ENCODE data around the gene BCL2. TPM values are rescaled to one million over a fixed set of nuclear protein-coding genes. Genes with fewer than 3 reads are reported as not detected.

Gene BCL2
- total RNA-seq, 1 donor from 2014 or later = 16.5 TPM

- H3K36me3 Mint-ChIP-seq = no peaks in the 10 kb centered on the region
- no peak for DNase-seq (ENCODE audit: extremely low spot score, unreplicated experiment)
- no peaks in the 10 kb centered on the region for H3K9me3 Mint-ChIP-seq
- H3K27me3 Mint-ChIP-seq = no peaks in the 10 kb centered on the region
- peaks cover 6% of the 10 kb centered on the region for H3K4me1 Mint-ChIP-seq (ENCODE audit: unreplicated experiment)
- no peak for TF ChIP-seq CTCF (conservative IDR thresholded peaks at IDR 0.05)
- no peak overlapping the region for H3K27ac Mint-ChIP-seq
- H3K4me3 Mint-ChIP-seq = no peak overlapping the region
These were observed 119.8 kb downstream of the BCL2 start for GRCh38 chr18:63199743-63200241.

GRCh38 chr18:63198868-63199742, 120.5 kb downstream of the BCL2 start:
- Mint-ChIP-seq H3K4me1 (ENCODE audit: unreplicated experiment) (peaks cover 6% of the 10 kb centered on the region), H3K27ac (no peak overlapping the region), H3K36me3 (no peaks in the 10 kb centered on the region), H3K9me3 (no peaks in the 10 kb centered on the region), H3K27me3 (no peaks in the 10 kb centered on the region), H3K4me3 (no peak overlapping the region)
- no peak for DNase-seq (ENCODE audit: extremely low spot score, unreplicated experiment)
- no peak for TF ChIP-seq CTCF (conservative IDR thresholded peaks at IDR 0.05)

DNA sequence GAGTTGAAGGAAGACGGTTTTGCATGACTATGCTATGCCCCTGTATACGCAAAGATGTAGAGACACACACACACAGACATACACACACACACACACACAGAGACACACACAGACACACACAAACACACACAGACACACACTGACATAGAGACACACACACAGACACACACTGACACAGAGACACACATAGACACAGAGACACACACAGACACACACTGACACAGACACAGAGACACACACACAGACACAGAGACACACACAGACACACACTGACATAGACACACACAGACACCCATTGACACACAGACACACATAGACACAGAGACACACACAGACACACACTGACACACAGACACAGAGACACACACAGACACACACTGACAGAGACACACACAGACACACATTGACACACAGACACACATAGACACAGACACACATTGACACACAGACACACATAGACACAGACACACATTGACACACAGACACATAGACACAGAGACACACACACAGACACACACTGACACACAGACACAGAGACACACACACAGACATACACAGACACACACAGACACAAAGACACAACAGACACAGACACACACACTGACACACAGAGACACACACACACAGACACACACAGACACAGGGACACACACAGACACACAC, 121.3 kb downstream of the BCL2 start:
- no peak for TF ChIP-seq CTCF (conservative IDR thresholded peaks at IDR 0.05)
- Mint-ChIP-seq H3K27ac (no peak overlapping the region), H3K36me3 (no peaks in the 10 kb centered on the region), H3K4me3 (no peak overlapping the region), H3K4me1 (ENCODE audit: unreplicated experiment) (peaks cover 6% of the 10 kb centered on the region), H3K9me3 (no peaks in the 10 kb centered on the region), H3K27me3 (no peaks in the 10 kb centered on the region)
- no peak for DNase-seq (ENCODE audit: extremely low spot score, unreplicated experiment)

- Mint-ChIP-seq H3K36me3 (no peaks in the 10 kb centered on the region), H3K27ac (no peak overlapping the region), H3K4me1 (ENCODE audit: unreplicated experiment) (peaks cover 2% of the 10 kb centered on the region), H3K9me3 (no peaks in the 10 kb centered on the region), H3K4me3 (no peak overlapping the region), H3K27me3 (no peaks in the 10 kb centered on the region)
- no peak for TF ChIP-seq CTCF (conservative IDR thresholded peaks at IDR 0.05)
- DNase-seq (ENCODE audit: extremely low spot score, unreplicated experiment) = no peak
These were observed 122.2 kb downstream of the BCL2 start for GRCh38 chr18:63197246-63197869.

GRCh38 chr18:63195326-63196159, 124.0 kb downstream of the BCL2 start:
- no peak for TF ChIP-seq CTCF (conservative IDR thresholded peaks at IDR 0.05)
- no peak overlapping the region for H3K4me3 Mint-ChIP-seq
- DNase-seq (ENCODE audit: extremely low spot score, unreplicated experiment) = no peak
- no peaks in the 10 kb centered on the region for H3K4me1 Mint-ChIP-seq (ENCODE audit: unreplicated experiment)
- no peak overlapping the region for H3K27ac Mint-ChIP-seq
- H3K36me3 Mint-ChIP-seq = no peaks in the 10 kb centered on the region
- no peaks in the 10 kb centered on the region for H3K9me3 Mint-ChIP-seq
- H3K27me3 Mint-ChIP-seq = no peaks in the 10 kb centered on the region
